ENCODE measurements around the gene SHROOM4.

Gene SHROOM4

GRCh38 chrX:50707405-50707804, 106.6 kb downstream of the SHROOM4 start:
- DNase-seq, result no peak

- DNase-seq, result no peak
Observed at GRCh38 chrX:50705042-50705441, 109.0 kb downstream of the SHROOM4 start.

DNA sequence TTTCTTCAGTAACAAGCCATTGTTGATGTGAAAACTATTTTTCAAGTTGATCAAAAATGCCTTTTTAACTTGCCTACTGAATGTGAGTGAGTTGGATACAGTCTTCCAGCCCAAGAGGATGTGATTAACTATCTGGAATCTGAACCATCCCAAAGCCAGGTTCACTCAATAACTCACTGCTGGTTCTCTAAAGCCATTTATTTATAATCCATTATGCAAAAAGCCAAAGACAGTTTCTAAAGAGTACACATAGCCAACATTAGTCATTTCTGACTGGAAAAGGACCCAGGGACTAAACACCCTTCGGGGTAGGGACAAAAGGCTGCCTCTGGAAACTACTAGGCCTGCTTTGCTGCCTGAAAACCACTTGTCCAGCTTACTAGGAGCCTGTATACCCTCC, 109.6 kb downstream of the SHROOM4 start:
- DNase-seq, result no peak

DNA sequence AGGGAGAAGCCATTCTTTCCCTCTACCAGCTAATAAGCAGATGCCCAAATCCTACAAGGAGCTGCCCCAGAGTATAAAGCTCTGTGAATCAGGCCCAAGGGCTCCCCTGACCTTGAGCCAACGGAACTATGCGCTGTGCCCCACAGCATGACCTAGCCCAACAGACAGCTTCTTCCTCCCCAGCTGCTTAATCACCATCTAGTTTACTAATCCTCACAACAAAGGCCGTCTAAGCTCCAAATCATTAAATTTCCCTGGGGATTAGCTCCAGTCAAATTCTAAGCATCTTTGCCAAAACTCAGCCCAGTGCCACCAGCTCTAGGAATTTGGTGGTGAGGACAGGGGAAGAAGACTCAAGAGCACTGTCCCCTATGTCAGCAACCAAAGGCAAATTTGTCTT, 113.1 kb downstream of the SHROOM4 start:
- DNase-seq, result no peak

GRCh38 chrX:50698944-50699343, 115.0 kb downstream of the SHROOM4 start:
- no peak for DNase-seq

- DNase-seq, result no peak
Observed at GRCh38 chrX:50697691-50698090, 116.3 kb downstream of the SHROOM4 start.

- no peak for DNase-seq
Observed at GRCh38 chrX:50691820-50692219, 122.2 kb downstream of the SHROOM4 start.

- DNase-seq, result no peak
Observed at GRCh38 chrX:50684871-50685270, 129.1 kb downstream of the SHROOM4 start.

DNA sequence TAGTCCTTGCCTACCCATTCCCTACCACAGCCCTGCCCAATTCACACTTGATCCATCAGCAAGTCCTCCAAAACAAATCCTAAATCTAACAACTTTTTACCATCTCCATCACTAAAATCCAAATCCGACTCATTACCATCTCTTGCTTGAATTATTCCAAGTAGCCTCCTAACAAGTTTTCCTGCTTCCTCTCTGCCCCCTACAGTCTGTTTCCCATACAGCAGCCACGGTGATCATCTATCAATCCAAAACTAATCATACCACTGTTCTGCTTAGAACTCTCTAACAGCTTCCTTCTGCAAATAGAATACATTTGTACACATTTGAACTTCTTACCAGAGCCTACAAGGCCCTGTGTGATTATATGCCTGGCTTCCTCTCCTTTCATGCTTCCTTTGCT, 133.0 kb downstream of the SHROOM4 start:
- DNase-seq, result no peak

DNA sequence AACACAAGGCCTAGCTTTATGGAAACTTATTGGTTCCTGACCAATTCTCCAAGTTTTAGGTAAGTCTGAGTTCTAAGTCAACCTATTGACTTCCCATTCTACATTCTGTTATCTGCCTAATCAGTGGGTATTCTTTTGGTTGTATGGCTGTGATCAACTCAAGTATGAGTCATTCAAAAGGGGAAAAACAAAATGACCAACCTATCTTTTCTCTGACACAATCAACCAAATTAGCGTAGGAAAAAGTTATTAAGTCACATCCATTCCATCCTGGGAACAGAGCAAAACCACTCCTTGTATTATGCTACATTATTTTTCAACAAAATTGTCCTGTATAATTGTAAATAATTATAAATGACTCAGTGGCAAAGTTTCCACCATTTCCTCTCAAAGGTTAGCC, 136.2 kb downstream of the SHROOM4 start:
- no peak for DNase-seq

GRCh38 chrX:50671661-50672060, 142.3 kb downstream of the SHROOM4 start:
- no peak for DNase-seq

DNA sequence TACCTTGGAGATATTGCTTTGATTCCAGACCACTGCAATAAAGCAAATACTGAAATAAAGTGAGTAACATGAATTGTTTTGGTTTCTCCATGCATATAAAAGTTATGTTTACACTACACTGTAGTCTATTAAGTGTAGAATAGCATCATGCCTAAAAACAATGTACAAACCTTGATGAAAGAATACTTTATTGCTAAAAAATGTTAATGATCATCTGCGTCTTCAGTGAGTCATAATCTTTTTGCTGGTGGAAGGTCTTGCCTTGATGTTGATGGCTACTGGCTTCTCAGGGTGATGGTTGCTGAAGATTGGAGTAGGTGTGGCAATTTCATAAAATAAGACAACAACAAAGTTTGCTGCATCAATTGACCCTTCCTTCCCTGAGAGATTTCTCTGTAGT, 145.1 kb downstream of the SHROOM4 start:
- DNase-seq, result no peak

- no peak for DNase-seq
Observed at GRCh38 chrX:50648156-50648555, 165.8 kb downstream of the SHROOM4 start.

GRCh38 chrX:50644496-50644895, 169.5 kb downstream of the SHROOM4 start:
- no peak for DNase-seq

DNA sequence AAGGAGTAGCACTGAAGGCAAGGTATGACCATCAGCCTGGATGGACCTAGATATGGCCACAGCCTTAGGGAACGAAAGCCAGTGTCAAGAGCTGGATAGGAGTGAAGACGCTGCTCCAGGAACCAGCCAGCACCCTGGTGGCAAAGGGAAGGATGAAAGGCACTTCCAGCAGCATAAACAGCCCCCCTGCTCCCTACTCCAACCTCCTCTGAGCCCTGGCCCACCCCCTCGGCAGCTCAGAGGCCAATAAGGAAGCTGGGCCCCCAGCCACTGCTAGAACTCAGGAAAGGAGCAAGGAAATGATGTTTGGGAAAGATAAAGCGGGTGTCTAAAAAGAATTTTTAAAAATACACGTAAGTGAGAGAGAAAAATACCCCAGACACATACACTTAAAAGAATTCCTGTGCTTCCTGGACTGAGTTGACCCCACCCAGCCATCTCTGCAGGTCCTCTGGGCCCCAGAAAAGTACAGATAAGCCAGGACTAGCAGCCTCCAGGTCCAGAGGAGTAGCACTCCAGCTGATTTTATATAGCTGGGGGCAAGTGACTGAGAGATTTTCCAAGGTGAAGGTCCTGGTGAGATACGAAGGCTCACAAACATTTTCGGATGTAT, 170.4 kb downstream of the SHROOM4 start:
- no peak for DNase-seq

DNA sequence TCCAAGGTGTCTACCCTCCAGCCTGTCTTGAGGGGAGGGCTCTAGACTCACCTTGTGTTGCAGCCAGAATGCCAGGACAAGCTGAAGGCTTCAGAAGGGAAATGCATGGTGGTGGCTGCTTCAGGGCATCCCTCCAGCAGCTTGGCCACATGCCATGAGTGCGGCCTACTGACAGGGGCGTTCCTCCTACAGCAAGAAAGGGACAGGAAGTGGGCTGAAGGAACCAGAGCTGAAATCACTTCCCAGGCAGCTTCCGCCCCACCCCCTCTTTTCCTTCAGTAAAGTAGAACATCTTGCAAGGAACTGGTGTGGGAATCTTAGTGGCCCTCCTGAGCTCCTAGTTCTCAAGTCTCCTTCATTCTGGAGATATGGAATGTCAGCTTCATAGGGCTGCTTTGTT, 175.9 kb downstream of the SHROOM4 start:
- DNase-seq, result no peak

DNA sequence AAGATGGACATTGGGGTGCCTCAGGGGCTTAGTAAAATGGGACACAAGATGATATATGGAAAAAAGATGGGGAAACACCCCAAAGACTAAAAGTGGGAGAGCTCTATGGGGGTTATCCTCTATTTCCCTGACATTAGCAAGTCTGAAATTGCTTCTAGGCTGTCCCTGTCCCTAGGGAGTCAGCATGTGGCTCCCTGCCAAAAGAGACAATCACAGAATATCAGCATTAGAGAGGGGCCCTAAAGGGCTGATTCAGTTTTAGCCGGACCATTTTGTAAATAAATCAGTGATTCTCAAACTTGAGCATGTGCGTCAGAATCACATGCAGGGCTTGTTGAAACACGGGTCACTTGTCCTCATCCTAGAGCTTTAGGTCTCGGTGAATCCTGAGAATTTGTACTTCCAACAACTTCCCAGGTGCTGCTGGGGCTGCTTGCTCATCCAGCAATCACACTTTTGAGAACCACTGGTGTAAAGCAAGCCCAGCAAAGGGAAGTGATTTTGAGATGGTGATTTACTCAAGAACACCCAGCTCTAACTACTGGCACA, 178.1 kb downstream of the SHROOM4 start:
- DNase-seq, result no peak

DNA sequence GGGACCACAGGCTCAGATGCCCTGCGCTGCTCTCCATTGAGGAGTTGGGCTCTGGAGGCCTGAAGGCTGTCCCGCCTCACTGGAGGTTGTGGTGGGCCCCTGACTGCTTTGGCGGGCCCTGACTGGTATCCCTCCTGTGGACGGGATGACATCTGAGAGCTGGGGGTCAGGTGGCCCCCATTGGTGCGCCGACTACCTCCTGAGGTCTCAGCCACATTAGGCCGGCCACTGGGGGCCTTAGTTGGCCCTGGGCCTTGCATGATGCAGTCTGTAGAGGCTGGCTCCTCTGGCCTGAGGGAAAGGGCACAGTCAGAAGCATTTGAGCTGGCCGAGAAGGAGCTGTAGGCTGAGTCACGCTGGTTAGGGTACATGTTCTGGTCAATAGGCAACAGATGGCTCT, 178.8 kb downstream of the SHROOM4 start:
- DNase-seq, result no peak

DNA sequence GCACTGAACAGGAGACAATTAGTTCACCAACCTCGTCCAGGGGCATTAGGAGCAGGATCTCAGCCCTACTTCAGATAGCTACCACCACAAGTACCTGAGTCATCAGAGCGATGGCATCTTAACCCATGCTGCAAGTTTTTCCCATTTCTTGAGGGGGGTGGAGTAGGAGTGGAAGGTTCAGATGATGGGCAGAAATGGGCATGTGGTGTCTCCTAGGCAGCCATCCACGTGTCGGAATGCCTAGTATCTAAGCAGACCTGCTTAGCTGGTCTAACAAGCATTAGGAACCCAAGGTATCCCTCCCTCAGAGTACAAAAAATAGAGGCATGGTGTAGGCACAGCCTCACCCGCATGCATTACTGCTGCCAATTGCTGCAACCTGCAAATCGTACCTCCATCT, 184.2 kb downstream of the SHROOM4 start:
- DNase-seq, result no peak

GRCh38 chrX:50627696-50628095, 186.3 kb downstream of the SHROOM4 start:
- DNase-seq, result no peak

GRCh38 chrX:50626432-50626831, 187.6 kb downstream of the SHROOM4 start:
- DNase-seq, result no peak

- no peak for DNase-seq
Observed at GRCh38 chrX:50622751-50623150, 191.2 kb downstream of the SHROOM4 start.

- DNase-seq, result no peak
Observed at GRCh38 chrX:50618788-50619558, 195.0 kb downstream of the SHROOM4 start.

DNA sequence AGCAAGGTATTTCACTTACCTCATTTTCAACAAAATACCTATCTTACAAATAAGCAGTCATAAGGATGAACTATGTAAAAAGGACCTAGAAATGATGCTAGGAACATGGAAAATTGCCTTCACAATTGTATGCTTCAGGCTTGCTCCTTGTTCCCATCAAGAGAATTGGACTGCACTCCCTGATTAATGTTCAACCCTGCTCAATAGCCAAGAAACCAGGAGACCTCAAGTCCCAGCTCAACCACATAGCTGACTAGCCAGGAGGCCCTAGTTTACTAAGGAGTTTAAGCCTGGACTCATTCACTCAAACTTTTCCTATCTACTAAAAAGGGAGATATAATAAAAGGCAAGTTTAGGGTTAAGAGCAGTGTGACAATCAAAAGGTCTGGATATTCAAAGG, 196.8 kb downstream of the SHROOM4 start:
- DNase-seq, result no peak
